Upper lobe of left lung (tissue), 4 donors: Measurements from ENCODE around the gene SCGB1D1.

Experiments used
- CTCF ChIP-seq, 6 experiments: fragments of 450-650 bp in 4 of 6; fragments of 200-600 bp in 2 of 6; sonication (generic) in 2 of 6; IDR thresholded peaks; one replicate each; pipeline ENCODE4 v1.5.1; 2016 to 2019; ENCODE audit warnings: antibody characterized with exemption in 6 of 6
- POLR2A ChIP-seq, 4 donors: fragments of 450-650 bp; IDR thresholded peaks; one replicate each; pipeline ENCODE4 v1.5.1; 2016 to 2017; ENCODE audit warnings: antibody characterized with exemption in 4 of 4, mild to moderate bottlenecking in 2 of 4

- TF ChIP-seq CTCF (IDR thresholded peaks at IDR 0.05) (no peak), POLR2A (IDR thresholded peaks at IDR 0.05) (no peak)
These were observed 13.2 kb upstream of the SCGB1D1 start for GRCh38 chr11:62176766-62177165.
